GM19328 (cell line): ENCODE measurements around the gene KRTAP10-3.

ENCODE experiments used
- ATAC-seq: cut with Tn5 transposase; IDR thresholded peaks from one replicate; pipeline ENCODE4 v1.9.1; 2021; ENCODE audit warnings: mild to moderate bottlenecking, moderate library complexity; ENCODE audit not compliant: unreplicated experiment

Gene KRTAP10-3

DNA sequence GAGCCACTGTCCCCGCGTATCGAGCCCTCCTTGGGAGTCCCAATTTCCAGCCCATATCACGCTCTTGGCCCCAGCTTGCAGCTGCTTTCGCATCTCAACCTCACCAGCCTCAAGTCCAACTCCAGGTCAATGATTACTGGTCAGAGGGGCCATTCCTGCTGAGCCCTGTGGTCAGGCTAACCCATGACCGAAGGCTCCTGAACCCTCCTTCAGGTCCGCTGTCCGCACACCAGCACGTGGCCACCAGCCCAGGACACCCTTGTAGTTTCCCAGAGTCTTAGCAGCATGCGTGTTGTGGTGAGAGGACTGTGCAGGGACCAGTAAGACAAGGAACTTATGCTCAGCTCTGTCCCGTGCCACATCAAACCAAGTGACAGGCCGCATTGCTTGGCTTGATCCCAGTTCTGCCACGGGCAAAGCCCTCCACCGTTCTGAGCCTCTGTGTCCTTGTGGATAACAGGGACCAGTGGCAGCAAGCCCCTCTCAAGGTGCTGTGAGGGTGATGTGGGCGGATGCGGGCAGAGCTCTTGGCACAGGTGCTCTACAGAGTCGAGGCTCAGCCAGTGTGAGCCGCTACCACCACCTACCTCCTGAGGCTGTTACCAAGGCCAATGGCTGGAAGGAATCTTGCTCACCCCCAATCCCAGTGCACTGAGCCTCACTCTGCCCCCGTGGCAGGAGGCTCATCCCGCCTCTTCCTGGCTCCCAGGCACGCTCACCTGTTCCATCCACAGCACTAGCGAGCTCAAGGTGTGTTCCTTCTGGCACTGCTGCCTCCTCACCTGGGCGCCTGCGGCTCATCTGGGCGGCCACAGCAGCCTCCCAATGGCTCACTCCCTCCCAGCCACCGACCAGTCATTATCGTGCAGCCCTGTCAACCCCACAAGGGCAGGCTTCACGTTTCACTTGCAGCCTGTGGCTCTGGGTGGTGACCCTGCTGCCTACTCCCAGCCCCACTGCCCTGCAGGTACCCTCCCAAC is 39.0 kb downstream of the KRTAP10-3 start:
- no peak for ATAC-seq

DNA sequence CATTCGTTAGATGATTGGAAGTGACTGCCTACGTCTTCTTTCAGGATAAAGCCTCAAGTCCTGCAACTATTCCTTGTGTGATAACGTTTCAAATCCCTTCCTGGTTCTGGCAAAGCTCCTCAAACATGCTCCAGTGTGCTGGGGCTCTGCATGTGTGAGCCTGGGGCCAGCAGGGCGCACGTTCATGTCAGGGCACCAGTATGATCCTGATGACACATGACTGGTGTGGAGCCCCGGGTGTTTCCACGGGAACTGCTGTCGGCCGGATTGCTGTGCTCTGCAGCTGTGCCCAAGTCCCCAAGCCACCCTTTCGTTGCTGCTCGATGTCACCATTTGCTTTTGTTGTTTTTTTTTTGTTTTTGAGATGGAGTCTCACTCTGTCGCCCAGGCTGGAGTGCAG is 39.9 kb downstream of the KRTAP10-3 start:
- no peak for ATAC-seq

DNA sequence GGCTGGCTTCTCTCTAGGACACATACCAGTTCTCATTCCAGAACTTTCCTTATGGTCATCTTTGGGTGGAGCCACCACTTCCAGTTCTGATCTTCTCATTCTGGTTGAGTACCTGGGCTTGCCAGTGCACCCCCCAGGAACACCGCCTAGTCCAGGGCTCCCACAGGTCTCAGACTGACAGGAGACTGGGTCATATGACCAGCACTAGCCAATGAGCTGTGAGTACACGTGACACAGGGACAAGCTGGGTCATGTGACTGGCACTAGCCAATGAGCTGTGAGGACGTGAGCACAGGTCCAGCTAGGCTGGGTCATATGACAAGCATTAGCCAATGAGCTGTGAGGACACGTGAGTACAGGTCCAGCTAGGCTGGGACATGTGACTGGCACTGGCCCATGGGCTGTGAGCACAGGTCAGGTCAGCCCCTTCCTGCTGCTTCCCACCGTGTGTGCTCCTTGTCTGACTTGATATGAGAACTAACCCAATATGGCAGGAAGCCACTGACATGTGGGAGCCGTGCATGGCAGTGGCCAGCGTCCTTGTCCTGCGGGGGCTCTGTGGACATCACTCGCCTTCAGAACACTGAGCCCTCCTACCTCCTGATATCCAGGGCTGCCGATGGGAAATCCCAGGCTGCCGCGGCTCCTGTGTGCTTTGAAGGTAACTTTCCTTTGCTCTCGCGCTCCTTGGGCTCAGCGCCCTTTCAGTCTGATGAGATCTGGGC is 41.3 kb downstream of the KRTAP10-3 start:
- no peak for ATAC-seq

DNA sequence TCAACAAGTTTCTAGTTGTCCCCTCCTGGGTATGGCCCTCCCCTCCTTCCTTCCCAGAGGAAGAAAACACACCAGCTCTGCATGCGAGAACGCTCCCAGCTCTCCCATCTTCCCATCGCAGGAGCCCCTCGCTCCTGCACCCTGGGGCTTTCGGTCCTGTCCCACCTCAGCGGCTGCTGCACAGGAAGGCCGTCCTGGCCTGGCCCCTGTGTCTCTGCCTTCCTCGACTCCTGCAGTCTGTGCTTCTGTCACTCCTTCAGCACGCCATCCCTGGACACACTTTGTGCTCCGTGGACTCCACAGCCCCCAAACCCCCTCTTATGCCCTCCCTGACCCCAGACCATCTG is 41.8 kb downstream of the KRTAP10-3 start:
- no peak for ATAC-seq

DNA sequence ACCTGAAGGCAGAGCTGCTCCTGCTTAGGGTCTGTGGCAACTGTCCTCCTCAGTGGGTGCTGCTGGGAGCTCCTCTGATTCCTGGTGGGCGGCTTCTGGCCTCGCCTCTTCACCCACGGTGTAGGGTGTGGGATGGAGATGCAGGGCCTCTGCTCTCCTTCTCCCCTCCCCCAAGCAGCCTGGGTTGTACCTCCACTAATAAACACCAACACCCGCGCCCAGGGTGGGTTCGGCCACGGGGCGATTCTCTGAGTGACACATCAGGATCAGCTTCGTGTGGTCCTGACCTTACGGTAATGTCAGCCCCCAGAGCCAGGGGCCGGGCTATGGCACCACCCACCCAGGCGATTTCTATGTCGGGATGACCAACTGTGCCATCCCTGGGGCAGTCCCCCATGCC is 42.3 kb downstream of the KRTAP10-3 start:
- ATAC-seq: no peak

DNA sequence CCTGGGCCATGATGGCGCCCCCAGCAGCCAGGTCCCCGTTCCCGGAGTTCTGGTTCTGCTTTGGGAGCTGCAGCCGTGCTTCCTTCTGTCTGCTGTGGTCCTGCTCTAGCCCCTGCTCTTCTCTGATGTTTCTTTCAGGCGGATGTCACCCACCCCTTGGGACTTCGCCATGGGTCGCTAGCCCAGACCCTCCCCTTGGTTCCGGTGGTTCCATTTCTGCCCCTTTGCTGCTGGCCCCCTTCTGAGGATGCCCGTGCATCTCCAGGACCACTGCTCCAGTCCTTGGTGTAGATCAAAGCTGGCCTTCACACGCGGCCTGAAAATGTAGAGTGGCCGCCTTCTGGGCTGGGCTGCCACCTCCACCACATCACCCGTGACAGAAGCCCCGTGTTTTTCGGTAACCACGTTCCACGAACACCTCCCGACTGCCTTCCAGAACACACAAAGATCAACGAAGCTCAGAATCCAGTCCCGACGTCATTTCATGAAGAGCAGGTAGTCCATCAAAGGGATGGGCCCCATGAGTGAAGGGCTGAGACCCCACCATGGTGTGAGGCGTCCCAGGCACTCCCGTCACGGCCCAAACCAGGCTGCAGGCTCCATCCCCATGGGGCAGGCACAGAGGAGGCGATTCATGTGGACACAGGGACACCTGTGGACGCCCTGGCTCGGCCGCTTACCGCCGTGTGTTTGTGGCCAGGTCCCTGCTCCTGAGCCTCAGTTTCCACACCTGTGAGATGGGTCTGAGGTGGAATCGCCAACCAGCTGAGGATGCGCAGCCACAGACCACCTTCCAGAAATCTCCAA is 43.0 kb downstream of the KRTAP10-3 start:
- no peak for ATAC-seq

DNA sequence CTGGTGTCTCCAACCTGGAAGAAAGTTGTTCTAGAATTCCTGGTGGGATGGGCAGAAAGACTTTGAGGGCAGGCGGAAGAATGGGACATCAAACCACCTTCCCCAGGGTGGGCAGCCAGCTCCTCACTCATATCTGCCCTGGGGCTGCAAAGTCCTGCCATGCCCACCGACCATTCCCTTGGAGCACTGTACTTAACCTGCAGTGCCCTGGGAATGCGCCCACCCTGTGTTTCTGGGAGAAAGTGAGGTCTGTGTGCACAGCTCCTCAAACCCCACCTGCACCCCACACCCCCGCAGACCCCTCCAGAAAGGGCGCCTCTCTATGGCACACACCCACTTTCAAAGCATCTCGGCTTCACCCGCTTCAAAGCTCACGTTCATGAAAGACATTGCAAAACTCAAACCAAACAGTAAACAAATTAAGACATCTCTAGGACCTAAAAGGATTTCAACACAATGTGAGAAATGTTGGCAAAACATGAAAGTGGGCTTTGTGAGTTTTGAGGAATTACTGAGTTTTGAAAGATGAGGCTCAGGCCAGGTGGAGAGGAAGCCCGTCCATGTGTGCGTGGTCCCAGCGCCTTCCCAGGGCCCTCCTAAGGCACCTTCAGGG is 43.7 kb downstream of the KRTAP10-3 start:
- no peak for ATAC-seq

DNA sequence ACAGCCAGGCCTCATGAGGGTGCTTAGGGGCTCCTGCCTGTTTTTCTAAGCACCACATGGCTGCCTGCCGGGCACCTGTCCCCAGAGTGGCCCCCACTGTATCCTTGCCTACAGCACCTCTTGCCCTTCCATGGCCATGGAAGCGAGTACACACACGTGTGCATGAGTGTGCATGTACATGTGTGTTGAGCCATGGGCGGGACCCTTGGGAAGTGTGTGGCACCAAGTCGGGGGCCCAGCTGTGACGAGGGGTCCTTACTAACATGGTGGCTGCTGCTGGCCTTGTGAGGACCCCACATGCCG is 44.4 kb downstream of the KRTAP10-3 start:
- no peak for ATAC-seq

DNA sequence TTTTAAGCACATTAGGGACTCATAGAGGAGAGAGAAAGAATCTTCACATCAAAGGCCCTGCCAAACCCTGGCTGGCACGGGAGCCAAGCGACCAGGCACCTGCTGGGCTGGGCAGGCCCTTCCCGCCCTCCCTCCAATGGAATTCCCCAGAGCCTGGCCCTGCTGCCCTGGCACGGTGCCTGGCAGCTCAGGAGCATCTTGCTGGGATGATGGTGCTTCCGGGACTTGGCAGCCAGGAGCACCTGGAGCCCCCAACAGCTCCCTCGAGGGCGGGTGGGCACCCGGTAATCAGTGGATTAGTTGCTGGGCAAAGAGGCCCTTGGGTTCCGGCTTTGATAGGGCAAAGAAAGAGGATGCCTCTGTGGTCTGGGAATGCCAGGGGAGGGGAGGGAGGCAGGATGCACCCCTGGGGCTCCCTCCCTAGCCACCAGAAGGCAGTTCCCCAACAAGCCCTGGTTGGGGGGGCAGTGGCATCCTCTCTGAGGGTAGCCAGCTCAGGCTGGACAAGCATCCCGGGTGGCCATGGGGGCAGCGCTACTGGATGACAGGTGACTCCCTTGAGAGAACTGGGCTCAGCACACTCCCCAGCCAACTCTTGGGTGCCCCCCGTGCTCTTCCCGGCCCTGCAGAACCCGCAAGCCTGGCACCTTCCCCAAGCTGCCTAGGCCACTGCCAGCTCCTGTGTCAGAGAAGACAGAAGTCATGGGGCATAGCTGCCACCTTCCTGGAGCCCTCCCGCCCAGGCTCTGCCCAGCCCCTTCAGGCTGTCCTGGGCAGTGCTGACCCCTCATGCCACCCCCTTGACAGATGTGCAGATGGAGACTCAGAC is 45.0 kb downstream of the KRTAP10-3 start:
- no peak for ATAC-seq

DNA sequence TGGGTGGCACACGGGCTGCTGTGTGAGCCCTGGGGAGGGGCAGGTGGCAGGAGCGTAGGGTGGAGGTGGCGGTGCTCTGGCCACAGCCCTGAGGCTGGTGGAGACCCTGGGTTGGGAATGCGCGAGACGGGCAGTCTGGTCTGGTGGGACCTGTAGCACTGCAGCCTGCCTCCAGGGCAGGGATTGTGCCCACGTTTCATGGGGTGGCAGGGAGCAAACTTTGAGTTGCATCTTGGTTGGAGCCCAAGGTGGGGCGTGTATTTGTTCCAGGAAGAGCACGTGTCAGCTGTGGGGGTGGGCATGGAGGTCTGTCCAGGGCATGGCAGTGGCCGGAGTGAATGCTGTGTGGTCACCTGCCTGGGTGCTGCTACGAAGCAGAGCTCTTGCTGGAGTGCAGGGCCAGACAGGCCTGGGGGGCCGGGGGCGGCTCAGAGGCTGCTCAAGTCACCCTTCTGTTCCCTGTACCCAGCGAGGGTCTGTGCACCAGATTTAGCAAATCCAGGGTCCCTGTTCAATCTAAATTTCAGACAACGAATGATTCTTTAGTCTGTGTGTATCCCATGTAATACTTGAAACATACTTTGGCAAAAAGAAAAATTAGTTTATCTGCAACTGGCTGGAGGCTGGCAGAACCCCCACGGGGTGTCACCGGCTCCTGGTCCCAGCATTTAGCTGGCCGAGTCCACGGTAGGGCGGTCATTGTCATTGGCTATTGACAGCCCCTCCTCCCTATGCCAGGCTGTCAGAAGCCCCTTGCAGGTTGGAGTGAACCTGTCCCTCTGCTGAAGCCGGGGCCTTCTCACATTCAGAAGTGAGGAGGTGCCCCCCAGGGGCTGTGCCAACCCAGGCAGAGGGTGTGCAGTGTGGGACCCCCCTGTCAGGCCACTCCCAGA is 45.9 kb downstream of the KRTAP10-3 start:
- no peak for ATAC-seq

DNA sequence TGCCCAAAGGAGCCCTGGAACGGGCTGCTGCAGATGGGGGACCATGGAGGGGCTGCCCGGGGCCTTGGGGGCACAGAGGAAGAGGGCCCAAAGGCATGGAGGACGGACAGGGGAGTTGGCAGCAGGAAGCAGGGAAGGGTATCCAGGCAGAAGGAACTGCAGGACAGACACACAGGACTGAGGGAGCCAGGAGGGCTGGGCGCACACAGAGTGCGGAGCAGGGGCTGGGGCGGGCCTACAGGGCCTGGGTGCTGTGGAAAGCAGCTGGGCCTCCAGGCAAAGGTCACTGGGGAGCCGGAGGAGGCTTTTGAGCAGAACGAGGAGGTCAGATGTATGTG is 46.7 kb downstream of the KRTAP10-3 start:
- no peak for ATAC-seq

DNA sequence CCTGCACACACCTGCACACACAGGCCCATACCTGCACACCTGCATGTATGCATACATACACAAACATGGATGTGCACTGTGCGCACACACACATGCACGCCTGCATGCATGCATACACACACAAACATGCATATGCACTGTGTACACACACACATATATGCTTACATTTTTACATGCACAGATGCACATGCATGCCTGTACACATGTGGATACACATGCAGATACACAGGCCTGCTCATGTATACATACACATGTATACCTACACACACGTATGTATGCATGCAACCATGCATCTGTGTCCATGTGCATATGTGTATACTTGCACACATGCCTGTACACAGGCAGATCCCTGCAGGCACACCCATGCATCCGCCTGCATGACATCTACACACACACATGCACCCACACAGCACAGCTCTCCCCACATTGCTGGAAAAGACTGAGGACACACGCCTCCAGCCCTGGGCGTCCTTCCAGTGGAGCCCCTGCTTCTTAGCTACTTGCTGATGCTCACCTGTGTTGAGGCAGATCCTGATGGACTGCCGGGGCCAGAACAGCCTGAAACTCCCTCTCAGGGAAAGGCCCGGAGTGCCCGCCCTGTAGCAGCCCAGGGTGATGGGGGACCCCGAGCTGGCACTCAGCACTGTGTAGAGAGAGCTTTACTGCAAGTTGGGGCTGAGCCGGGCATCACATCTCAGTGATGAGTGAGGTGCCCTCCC is 47.2 kb downstream of the KRTAP10-3 start:
- ATAC-seq: no peak

DNA sequence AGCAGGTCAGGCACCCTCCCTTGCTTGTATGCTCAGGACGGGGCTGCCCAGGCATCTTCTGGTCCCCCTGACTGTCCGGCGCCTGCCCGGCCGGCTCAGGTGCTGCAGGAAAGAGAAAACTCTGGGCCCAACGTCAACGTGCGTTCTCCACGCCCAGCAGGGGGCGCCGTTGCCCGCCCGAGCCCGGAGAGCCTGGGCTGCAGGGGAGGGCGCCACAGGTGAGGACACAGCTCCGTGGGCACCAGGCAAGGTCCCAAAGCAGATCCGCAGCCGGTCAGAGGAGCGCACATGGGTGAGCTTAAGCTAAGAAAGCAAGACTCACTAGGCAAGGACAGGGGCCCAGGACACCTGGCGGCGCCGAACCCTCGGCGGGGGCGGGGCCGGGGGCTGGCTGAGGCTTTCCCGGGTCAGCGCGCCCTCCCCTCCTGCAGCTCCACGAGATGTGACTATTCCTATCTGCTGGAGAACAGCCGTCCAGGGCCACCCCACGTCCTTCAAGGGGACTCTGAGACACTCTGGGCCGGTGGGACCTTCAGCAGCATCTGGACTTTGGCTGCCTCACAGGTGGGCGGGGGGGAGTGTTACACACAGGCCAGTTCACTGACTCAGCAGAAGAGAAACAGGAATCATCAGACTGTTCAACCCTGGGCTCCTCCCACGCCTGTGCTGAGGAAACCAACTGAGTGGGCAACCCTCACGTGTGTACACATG is 47.9 kb downstream of the KRTAP10-3 start:
- ATAC-seq: no peak

DNA sequence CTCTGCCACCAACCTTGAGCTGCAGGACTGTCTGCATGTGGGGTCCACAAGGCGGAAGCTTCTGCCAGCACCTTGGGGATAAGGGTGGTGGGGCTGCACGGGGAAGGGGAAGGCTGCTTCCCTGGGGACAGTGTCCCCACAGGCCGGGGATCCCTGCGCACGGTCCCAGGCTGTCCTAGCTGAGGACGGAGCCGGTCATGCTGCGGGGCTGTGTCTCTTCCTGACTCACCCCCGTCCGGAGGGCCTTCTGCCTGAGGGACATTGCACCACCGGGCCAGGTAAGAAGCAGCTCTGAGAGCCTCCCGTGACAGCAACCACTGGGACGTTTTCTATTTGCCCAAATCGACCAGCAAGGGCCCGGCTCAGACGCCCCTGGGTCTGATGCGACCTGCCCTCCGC is 48.5 kb downstream of the KRTAP10-3 start:
- no peak for ATAC-seq

DNA sequence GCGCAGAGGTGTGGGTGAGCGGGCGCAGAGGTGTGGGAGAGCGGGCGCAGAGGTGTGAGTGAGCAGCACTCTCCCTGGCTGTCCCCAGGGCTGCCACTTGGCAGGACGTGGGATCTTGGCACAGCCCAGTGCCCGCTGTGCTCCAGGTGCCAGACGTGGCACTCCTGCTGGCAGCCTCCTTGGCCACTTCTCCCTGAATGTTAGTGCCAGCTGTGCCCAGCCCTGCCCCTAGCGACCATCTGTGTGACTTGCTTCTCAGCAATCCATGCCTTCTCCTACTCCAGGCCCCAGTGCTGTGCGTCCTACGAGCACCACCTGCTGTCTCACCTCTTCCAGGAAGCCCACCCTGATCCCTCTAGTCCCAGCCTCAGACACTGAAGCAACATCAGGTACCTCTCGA is 49.1 kb downstream of the KRTAP10-3 start:
- no peak for ATAC-seq

DNA sequence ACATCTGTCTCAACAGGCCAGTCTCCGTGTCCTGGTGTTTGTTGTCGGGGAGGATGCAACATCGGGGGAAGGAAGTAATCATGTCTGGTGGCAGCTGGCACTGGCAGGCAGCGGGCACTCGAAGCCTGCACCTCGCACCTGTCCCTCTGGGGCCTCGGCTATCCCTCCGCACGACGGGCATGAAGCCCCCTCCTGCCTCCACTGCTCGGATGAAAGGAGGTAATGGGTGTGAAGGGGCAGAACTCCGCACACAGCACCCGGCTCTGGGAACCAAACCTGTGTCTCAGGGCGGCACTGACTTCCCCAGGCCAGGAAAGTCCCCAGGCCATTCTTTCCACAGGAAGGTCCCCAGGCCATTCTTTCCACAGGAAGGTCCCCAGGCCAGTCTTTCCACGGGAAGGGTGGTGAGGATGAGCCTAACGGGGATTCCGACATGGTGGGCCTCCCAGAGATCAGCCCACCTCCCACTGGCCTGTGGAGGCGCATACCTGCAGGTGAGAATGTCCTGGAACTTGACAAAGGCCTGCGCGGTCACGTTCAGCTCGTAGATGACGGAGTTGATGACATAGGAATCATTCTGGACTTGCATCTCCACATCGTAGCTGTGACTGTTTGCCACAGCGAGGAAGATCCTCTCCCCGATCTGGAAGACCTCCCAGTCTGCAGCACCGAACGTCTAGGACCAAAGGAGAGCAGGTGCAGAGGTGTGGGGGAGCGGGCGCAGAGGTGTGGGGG is 49.7 kb downstream of the KRTAP10-3 start:
- ATAC-seq: no peak

DNA sequence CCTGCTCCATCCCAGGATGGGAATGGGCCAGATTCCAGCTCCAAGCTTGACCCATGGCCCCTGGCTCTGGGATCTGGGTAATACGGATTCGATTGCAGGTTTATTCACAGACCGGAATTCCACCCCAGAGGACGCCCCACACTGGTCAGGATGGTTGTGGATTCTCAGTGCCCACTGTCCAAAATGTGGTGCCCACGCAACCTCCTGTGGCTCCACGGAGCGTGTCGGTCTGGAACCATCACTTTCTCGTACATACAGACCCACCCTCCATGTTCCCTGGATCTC is 50.2 kb downstream of the KRTAP10-3 start:
- no peak for ATAC-seq
